NCI-H187 treated with DMSO at 0.1 percent for 48 hours (cell line): ENCODE results near the gene CTNND2.

ENCODE experiments used
- DNase-seq: peaks from one replicate; lab custom pipeline; 2025; lab: John Stamatoyannopoulos, UW

CTNND2 gene

DNA sequence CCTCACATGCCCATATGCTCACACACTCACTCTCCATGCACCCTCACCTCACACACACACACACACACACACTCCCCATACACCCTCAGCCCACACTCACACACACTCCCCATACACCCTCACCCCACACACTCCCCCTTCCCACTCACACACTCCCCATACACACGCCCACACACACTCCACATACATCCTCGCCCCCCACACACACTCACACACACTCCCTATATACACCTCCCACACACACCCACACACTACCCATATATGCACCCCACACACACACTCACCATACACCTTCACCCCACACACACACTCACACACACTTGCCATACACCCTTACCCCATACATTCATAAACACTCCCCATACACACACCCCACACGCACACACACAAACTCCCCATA, 592.5 kb downstream of the CTNND2 start:
- DNase-seq: no peak

- no peak for DNase-seq
These were observed 593.0 kb downstream of the CTNND2 start for GRCh38 chr5:11311272-11311671.

- no peak for DNase-seq
These were observed 594.1 kb downstream of the CTNND2 start for GRCh38 chr5:11310158-11310557.

GRCh38 chr5:11306365-11306764, 597.9 kb downstream of the CTNND2 start:
- no peak for DNase-seq

GRCh38 chr5:11305245-11305644, 599.0 kb downstream of the CTNND2 start:
- peak; percentile 68 for DNase-seq

DNA sequence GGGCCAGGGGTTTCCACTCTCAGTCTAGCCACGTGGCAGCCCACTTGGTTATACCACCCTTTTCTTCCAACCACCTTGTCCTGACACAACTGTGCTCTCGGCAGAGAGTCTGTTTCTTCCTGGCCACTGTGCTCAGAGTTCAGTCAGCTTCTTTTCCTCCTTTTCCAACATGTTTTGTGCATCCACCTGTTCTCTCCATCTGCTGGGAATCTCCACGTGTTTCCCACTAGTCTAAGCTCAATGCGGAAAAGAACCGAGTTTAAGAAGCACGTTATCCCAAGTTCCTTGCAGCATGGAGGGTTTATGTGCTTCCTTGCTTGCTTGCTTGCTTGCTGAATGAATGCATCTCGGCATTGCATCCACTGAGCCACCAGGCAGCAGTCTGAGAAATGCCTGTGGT, 599.6 kb downstream of the CTNND2 start:
- DNase-seq: no peak

GRCh38 chr5:11302663-11303062, 601.6 kb downstream of the CTNND2 start:
- no peak for DNase-seq

DNA sequence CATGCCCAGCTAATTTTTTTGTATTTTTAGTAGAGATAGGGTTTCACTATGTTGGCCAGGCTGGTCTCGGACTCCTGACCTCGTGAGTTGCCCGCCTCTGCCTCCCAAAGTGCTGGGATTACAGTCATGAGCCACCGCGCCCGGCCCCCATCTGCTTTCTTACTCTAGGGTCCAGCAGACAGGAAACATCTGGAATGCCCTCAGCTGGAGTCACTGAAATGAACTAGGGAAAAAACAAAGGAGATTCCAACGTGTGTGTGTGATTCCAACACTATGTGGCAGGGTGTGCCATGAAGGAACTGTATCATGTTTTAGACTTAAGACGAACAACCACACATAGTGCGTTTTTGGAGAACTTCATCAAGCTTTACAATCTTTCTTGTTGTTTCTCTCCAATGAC, 603.1 kb downstream of the CTNND2 start:
- DNase-seq: no peak

DNA sequence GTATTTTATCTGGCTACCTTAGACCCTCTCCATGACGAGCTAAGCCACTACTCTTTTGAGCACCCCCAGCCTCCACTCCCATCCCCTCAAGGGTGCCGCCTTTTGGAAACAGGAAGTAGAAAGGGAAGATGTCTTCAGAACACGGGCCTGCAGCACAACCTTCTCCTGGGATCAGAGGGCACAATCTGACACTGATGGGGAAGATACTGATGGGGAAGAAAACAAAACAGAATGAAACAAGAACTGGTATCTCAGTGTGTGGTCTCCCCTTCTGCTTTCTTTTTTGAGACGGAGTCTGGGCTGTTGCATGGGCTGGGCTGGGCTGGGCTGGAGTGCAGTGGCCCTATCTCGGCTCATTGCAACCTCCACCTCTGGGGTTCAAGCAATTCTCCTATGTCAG, 603.5 kb downstream of the CTNND2 start:
- no peak for DNase-seq

DNA sequence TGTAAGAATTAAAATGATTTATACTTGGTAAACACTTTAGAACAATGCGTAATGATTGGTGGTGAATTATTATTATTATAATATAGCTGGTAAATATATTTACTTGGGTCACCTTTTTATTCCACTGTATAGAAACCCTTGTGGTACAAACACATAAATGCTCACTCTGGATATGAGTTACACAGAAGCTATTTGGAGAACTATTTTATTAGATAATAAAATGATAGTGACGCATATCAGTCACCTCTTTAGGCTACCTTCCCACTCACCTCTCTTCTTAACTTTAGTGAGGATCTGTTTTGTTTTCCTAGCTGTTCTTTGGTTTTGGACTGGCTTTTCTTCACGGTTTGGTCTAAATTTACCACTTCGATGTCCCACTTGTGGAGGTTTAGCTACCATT, 605.4 kb downstream of the CTNND2 start:
- DNase-seq: no peak

DNA sequence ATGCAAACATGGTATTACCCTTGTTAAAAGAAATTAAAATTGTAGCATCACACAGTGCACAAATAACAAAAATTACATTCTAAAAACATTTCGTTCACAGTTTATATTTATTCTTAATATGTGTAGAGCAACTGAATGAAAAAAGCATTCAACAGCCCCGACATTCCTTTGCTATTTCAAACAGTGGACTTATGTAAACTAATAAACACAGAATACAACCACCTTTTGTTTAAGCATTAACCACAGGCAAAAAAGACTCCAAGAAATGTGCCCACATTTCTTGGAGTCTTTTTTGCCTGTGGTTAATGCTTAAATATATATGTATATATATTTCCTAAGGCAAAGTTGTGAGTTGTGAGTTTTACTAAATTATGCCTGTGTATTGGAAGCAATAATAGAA, 610.7 kb downstream of the CTNND2 start:
- DNase-seq: no peak

- no peak for DNase-seq
These were observed 611.4 kb downstream of the CTNND2 start for GRCh38 chr5:11292648-11293356.

GRCh38 chr5:11289733-11290132, 614.5 kb downstream of the CTNND2 start:
- DNase-seq: no peak

DNA sequence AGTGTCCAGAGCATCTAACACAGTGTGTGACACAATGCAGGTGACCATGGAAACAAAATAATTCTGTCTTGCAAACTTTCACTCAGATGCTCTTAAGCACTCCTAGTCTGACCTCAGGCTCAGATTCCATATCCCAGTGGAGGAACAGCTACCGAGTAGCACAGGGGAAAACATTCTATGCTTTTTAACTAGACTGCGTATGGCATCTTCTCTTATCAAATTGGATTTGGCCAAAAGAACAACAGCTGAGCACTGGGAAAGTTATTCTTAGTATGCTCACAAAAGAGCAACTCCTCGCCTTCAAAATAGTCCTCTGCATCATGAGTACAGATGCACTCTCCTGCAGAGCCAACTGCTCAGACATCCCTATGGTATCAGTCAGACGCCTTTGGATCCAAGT, 615.0 kb downstream of the CTNND2 start:
- no peak for DNase-seq

- no peak for DNase-seq
These were observed 622.4 kb downstream of the CTNND2 start for GRCh38 chr5:11281842-11282241.

- DNase-seq: no peak
These were observed 626.9 kb downstream of the CTNND2 start for GRCh38 chr5:11277323-11277722.

DNA sequence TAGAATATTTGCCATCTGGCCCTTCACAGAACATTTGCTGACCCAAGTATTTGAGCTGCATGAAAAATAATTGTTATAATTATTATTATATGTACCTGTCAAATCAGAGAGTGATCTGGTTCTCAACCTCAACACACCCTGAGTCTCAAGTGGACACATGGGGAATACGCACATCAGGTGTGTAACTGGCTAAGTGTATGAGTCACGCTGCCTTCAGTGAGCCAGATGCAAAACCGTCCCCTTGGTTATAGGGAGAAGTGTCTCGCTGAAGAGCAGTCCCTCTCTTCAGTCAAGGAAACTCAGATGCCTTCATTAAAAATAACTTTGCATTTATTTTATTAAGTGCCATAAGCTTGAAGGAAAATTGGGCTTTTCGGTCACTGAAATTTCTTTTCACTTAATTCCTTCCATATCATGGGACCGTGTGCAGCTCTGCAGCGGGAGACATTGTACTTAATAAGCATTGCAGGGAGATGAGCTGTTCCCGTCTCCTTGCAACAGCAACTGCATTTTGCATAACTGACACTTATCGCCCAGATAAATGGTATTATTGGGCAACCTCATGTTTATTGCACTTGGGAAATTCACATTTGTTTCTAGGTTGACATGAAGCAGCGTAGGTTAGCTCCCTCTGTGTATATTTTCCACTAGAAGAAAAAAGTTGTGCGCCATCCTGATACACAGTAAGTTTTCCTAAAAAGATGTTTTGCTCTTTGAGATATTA, 630.9 kb downstream of the CTNND2 start:
- DNase-seq: no peak

DNA sequence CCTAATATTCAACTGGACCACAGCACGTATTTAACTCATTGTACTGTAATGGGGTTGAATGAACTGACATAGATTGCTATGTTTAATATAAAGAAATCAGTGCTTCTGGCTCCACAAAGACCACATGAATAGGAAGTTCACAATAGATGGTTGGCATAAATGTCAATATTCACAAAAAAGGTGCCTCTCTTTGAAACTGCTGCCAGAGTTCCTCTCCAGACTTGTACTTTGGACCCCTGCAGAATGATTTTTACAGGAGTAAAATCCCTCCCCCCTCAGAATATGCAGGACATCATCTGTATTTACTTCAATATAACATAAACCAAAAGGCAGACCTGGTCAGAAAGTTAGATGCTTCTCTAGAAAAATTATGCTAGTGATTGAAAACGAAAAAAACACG, 634.7 kb downstream of the CTNND2 start:
- no peak for DNase-seq

- no peak for DNase-seq
These were observed 635.4 kb downstream of the CTNND2 start for GRCh38 chr5:11268891-11269290.

DNA sequence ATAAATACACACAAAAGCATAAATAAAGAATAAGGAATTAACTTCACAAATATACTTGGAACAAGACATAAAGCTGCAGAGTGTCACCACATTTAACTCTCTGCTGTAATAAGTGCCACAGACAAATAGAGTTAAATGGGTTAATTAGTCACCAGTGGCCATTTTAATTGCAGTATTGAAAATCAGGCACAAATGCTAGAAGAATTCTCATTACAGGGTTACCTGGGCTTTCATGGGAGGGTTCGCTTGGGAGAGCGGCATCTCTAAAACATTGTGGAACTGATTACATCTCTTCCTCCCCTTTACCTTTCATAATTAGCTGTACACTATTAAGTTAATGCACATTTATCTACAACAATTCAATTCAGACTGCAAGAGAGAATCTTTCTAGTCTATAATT, 637.9 kb downstream of the CTNND2 start:
- no peak for DNase-seq

DNA sequence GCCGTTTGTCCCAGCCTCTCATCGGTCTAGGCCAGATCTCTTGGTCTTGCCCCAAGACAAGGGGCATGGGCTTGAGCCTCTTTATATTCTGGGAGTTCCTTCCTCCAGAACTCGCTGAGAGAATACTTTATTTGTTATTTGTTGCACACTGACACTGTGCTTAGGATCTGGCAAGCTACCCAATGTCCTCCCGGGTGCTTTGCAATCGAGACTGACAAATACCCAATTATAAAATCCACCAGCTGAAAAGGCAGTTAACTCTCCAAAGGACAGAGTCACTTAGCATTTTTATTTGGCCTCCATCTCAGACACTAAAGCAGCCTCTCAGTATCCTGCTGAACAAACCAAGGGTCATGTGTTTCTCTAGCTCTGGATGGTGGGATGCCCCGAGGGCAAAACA, 643.0 kb downstream of the CTNND2 start:
- DNase-seq: no peak

GRCh38 chr5:11258001-11258400, 646.2 kb downstream of the CTNND2 start:
- no peak for DNase-seq

DNA sequence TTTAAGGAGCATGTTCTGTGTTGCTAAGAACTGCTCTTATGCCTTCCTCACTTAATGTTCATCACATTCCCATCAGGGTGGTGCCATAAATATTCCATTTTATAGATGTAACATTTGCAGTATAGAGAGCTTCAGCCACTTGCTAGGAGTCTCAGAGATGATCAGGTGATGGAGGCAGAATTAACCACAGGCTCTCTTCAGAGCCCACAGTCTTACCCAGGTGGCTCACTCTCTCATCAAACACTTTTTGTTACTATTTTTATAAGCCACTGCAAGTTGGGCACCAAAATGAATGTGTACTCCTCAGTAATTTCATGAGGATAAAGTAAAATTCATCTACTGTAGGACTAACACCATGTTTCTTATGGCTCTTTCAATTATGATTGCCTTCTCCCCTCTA, 651.7 kb downstream of the CTNND2 start:
- no peak for DNase-seq

- no peak for DNase-seq
These were observed 652.2 kb downstream of the CTNND2 start for GRCh38 chr5:11252075-11252474.
